Gastroesophageal sphincter (tissue), 4 donors: ENCODE measurements around the gene FAM83F. TPM values are rescaled to one million over a fixed set of nuclear protein-coding genes. Genes with fewer than 3 reads are reported as not detected.

Source experiments
- ATAC-seq: fragments of 150-250 bp; one replicate; pipeline ENCODE4 v1.9.1; 2016; ENCODE audit warnings: mild to moderate bottlenecking, moderate library complexity
- H3K27ac ChIP-seq, 4 donors: fragments of 200-600 bp; sonication (generic) in 3 of 4; 1 replicate in 3 of 4; 2 replicates in 1 of 4; pipeline ENCODE4 v1.5.1; 2016 to 2019
- H3K27me3 ChIP-seq: fragments of 200-600 bp; sonication (generic); one replicate; pipeline ENCODE4 v1.5.1; 2019
- H3K36me3 ChIP-seq, 2 donors: fragments of 200-600 bp; sonication (generic); one replicate each; pipeline ENCODE4 v1.5.1; 2019; ENCODE audit warnings: control low read depth in 1 of 2
- H3K4me1 ChIP-seq, 3 donors: fragments of 200-600 bp; sonication (generic); 1 replicate in 2 of 3; 2 replicates in 1 of 3; pipeline ENCODE4 v1.5.1; 2016 to 2019; ENCODE audit warnings: control low read depth in 2 of 3
- H3K4me3 ChIP-seq, 2 donors: fragments of 200-600 bp; sonication (generic); one replicate each; pipeline ENCODE4 v1.5.1; 2019; ENCODE audit warnings: mild to moderate bottlenecking in 1 of 2, moderate library complexity in 1 of 2
- H3K9me3 ChIP-seq, 3 donors: fragments of 200-600 bp; sonication (generic); one replicate each; pipeline ENCODE4 v1.5.1; 2017 to 2019; ENCODE audit warnings: control low read depth in 2 of 3
- CTCF ChIP-seq, 4 experiments: fragments of 200-600 bp in 2 of 4; fragments of 450-650 bp in 2 of 4; sonication (generic) in 1 of 4; IDR thresholded peaks; one replicate each; pipeline ENCODE4 v1.5.1; 2017 to 2019; ENCODE audit warnings: antibody characterized with exemption in 4 of 4, mild to moderate bottlenecking in 2 of 4, moderate library complexity in 2 of 4
- EP300 ChIP-seq: sonication (generic); formaldehyde crosslinking; IDR thresholded peaks from one replicate; pipeline ENCODE4 v1.6.1; 2017; ENCODE audit warnings: antibody characterized with exemption, mild to moderate bottlenecking
- POLR2A ChIP-seq, 2 donors: fragments of 450-650 bp; IDR thresholded peaks; one replicate each; pipeline ENCODE4 v1.6.1; 2017; ENCODE audit warnings: antibody characterized with exemption in 2 of 2, mild to moderate bottlenecking in 2 of 2, moderate library complexity in 1 of 2
- POLR2AphosphoS5 ChIP-seq: sonication (generic); formaldehyde crosslinking; IDR thresholded peaks from one replicate; pipeline ENCODE4 v1.6.1; 2017; ENCODE audit warnings: antibody characterized with exemption
- WGBS, 2 donors: methylation state at CpG; one replicate each; pipeline ENCODE4 v1.1.5; 2018; ENCODE audit warnings: low coverage in 1 of 2; 5-methylcytosine and 5-hydroxymethylcytosine counted together
- total RNA-seq, 4 donors: library from RNA; depleted of rRNA; stranded (reverse); fragments of >200 nt; gene quantifications; one replicate each; pipeline ENCODE4 v1.1.0, GENCODE V29; 2016

The FAM83F gene
- total RNA-seq, 4 donors from 2014 or later, result 0.46 to 4.2 (median 0.81) TPM

DNA sequence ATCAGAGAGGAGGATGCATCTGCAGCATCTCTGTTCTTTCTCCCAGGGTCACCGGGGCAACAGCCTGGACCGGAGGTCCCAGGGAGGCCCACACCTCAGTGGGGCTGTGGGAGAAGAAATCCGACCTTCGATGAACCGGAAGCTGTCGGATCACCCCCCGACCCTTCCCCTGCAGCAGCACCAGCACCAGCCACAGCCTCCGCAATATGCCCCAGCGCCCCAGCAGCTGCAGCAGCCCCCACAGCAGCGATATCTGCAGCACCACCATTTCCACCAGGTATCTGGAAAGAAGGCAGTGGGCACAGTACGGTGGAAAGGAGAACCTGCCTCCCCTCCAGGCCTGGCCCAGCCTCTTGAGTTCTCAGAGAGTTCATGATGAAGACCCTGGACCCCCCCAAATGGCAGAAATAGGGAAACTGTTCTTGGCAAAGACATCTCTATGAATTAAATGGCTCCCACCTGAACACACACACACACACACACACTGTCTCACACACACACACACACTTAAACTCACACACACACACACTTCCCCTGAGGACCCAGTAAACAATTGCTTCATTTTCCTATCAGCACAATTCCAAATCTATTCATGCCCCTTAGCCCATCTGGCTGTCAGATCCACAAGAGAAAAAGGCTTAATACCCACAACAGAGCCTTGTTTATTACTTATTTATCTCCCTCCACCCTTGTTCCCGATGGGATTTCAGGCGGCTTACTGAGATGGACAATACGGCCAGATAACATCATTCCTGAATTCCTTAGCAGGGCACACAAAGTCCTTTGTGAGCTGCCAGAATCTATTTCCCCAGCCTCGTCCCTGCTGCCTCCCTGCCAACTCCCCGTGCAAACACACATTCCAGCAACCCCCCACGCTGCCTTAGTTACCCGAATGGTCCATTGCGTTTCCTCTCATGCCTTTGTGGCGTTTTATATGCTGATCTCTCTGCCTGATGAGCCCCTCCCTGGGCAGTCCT is 26.5 kb upstream of the FAM83F start:
- ATAC-seq, result peak; percentile 55
- H3K4me3 ChIP-seq, result no peak overlapping the region
- peak; percentile 20 for TF ChIP-seq POLR2AphosphoS5
- no peak for TF ChIP-seq EP300
- H3K27me3 ChIP-seq, result peaks cover 46% of the 10 kb centered on the region
- WGBS, 2 donors, result 26 to 43% methylated on average over 9 to 12 of the region's 20 CpGs
- no peaks in the 10 kb centered on the region for H3K36me3 ChIP-seq
- no peaks in the 10 kb centered on the region for H3K9me3 ChIP-seq
- peak overlapping the region in 3 of 4 donors; percentile 37 to 58 (median 52) for H3K27ac ChIP-seq
- H3K4me1 ChIP-seq, result peaks cover 0 to 6% (median 0%) of the 10 kb centered on the region in 3 donors

GRCh38 chr22:39970742-39971141 is 24.0 kb upstream of the FAM83F start:
- Histone ChIP-seq H3K27me3 (peaks cover 71% of the 10 kb centered on the region), H3K4me1 (peaks cover 0 to 6% (median 0%) of the 10 kb centered on the region in 3 donors), H3K9me3 (no peaks in the 10 kb centered on the region), H3K36me3 (no peaks in the 10 kb centered on the region), H3K27ac (no peak overlapping the region), H3K4me3 (no peak overlapping the region)
- TF ChIP-seq EP300, result no peak
- TF ChIP-seq POLR2A (IDR thresholded peaks at IDR 0.05), result no peak
- TF ChIP-seq POLR2AphosphoS5, result no peak
- TF ChIP-seq CTCF (IDR thresholded peaks at IDR 0.05), result no peak
- ATAC-seq, result no peak
- 60 to 94% methylated on average over 1 to 7 of the region's 10 CpGs for WGBS, 2 donors

DNA sequence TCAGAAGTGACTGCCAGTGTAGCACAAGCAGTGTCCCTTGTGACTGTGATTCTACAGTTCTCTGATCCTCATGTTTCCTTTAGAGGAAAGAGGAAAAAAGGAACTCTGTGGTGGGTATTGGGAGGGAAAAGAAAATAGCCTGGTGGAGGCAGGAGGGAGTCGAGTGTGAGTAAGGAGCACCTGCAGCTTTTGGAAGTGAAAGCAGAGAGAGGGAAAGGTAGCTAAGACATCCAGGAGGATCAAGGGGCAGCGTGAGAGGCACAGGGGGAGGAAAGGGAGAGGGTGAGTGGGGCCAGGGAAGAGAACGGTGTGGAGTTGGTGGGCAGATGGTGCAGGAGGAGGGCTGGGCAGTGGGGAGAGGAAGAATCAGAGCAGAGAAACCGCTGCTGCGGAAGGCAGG is 22.1 kb upstream of the FAM83F start:
- H3K27me3 ChIP-seq, result peaks cover 88% of the 10 kb centered on the region
- H3K4me1 ChIP-seq, result peaks cover 0 to 6% (median 0%) of the 10 kb centered on the region in 3 donors
- no peaks in the 10 kb centered on the region for H3K36me3 ChIP-seq
- no peak overlapping the region for H3K27ac ChIP-seq
- WGBS, 2 donors, result 44 to 66% methylated on average over 4 to 5 of the region's 5 CpGs
- H3K4me3 ChIP-seq, result no peak overlapping the region
- H3K9me3 ChIP-seq, result no peaks in the 10 kb centered on the region
- TF ChIP-seq CTCF (IDR thresholded peaks at IDR 0.05) (no peak), POLR2AphosphoS5 (no peak), POLR2A (IDR thresholded peaks at IDR 0.05) (no peak), EP300 (no peak)
- ATAC-seq, result no peak

DNA sequence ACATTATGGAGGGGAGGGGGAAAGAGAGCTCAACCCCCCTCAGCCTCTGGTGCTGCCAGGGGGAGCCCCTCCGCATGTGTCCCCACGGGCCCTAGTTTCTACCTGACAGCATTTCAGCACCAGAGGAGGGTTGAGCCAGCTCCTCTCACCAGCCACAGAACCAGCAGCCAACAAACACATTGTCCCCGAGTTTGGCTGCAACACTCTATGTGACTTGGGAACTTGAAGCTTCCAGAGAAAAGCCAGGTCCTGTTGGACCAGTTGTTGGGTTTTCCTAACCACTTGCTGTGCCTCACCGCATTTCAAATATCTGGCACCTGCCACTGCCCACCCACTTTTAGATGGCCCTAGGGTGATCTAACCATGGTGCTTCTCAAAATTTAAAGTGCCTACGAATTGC is 21.1 kb upstream of the FAM83F start:
- Histone ChIP-seq H3K9me3 (no peaks in the 10 kb centered on the region), H3K4me3 (no peak overlapping the region), H3K27me3 (peaks cover 86% of the 10 kb centered on the region), H3K36me3 (no peaks in the 10 kb centered on the region), H3K4me1 (no peaks in the 10 kb centered on the region), H3K27ac (no peak overlapping the region)
- ATAC-seq, result no peak
- TF ChIP-seq POLR2A (IDR thresholded peaks at IDR 0.05) (no peak), CTCF (IDR thresholded peaks at IDR 0.05) (no peak), POLR2AphosphoS5 (no peak), EP300 (no peak)
- 67% methylated on average over 1 of the region's 5 CpGs; no CpG with 5 or more reads in 1 of the 2 donors for WGBS, 2 donors

DNA sequence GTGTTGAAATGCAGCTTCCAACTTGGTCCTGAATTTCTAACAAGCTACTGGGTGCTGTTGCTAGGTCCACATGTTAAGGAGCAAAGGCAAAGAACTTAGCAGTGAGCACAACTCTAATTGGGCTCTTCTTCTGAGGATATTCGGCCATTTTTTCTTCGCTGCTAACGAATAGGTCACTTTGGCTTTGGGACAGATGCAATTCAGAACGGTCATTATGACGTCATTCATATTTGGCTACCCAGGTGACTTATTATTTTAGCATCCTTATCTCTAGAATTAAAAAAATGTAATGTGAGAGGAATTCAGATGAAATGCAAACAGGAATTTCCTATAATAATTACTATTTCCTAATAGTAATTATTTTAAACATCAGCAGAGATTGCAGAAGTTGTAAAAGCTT is 20.7 kb upstream of the FAM83F start:
- Histone ChIP-seq H3K4me1 (no peaks in the 10 kb centered on the region), H3K27ac (no peak overlapping the region), H3K36me3 (no peaks in the 10 kb centered on the region), H3K9me3 (no peaks in the 10 kb centered on the region), H3K27me3 (peaks cover 86% of the 10 kb centered on the region), H3K4me3 (no peak overlapping the region)
- 64 to 88% methylated on average over 5 of the region's 5 CpGs for WGBS, 2 donors
- no peak for TF ChIP-seq POLR2AphosphoS5
- TF ChIP-seq EP300, result no peak
- no peak for ATAC-seq

DNA sequence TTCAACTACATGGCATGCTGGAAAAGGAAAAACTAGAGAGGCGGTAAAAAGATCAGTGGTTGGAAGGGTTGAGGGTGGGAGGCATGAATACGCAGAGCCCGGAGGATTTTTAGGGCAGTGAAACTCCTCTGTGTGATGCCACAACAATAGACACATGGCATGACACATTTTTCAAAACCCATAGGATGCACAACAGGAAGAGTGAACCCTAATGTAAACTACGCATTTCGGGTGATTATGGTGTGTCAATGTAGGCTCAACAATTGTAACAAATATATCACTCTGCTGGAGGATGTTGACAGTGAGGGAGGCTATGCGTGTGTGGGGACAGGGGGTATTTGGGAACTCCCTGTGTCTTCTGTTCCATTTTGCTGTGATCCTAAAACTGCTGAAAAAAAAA is 15.7 kb upstream of the FAM83F start:
- ATAC-seq, result no peak
- Histone ChIP-seq H3K4me3 (no peak overlapping the region), H3K27ac (no peak overlapping the region), H3K4me1 (no peaks in the 10 kb centered on the region), H3K9me3 (no peaks in the 10 kb centered on the region), H3K27me3 (peaks cover 61% of the 10 kb centered on the region), H3K36me3 (no peaks in the 10 kb centered on the region)
- 68 to 82% methylated on average over 5 to 6 of the region's 6 CpGs for WGBS, 2 donors
- TF ChIP-seq CTCF (IDR thresholded peaks at IDR 0.05), result no peak
- TF ChIP-seq POLR2AphosphoS5, result no peak
- no peak for TF ChIP-seq POLR2A (IDR thresholded peaks at IDR 0.05)
- no peak for TF ChIP-seq EP300
